GM12874 (cell line): ENCODE results near the gene EYS.

Source experiments
- TF ChIP-seq, protein P1 (sequence below): IDR thresholded peaks from 2 replicates; pipeline ENCODE4 v1.5.1; 2011; ENCODE audit warnings: low read depth, mild to moderate bottlenecking, control low read depth, low read length, moderate library complexity; ENCODE audit not compliant: insufficient read depth

The EYS gene

DNA sequence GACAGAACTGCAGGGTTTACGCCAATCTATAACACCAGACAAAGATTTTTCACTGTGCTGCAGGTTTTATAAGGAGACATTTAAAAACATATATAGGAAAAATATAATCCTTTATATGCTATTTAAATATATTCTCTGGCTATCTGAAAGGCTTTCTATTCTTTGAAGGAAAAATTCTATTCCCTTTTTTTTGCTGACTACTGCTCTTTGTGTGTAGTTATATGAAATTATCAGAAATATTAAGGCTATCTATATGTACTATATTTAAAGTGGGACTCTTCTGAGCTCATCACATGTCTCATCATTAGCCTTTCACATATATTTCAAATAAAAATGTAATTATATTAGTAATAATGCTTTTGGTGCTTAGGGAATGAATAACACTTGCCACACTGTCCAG lies 930.7 kb downstream of the EYS start:
- TF ChIP-seq, protein P1, sequence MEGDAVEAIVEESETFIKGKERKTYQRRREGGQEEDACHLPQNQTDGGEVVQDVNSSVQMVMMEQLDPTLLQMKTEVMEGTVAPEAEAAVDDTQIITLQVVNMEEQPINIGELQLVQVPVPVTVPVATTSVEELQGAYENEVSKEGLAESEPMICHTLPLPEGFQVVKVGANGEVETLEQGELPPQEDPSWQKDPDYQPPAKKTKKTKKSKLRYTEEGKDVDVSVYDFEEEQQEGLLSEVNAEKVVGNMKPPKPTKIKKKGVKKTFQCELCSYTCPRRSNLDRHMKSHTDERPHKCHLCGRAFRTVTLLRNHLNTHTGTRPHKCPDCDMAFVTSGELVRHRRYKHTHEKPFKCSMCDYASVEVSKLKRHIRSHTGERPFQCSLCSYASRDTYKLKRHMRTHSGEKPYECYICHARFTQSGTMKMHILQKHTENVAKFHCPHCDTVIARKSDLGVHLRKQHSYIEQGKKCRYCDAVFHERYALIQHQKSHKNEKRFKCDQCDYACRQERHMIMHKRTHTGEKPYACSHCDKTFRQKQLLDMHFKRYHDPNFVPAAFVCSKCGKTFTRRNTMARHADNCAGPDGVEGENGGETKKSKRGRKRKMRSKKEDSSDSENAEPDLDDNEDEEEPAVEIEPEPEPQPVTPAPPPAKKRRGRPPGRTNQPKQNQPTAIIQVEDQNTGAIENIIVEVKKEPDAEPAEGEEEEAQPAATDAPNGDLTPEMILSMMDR = no peak

DNA sequence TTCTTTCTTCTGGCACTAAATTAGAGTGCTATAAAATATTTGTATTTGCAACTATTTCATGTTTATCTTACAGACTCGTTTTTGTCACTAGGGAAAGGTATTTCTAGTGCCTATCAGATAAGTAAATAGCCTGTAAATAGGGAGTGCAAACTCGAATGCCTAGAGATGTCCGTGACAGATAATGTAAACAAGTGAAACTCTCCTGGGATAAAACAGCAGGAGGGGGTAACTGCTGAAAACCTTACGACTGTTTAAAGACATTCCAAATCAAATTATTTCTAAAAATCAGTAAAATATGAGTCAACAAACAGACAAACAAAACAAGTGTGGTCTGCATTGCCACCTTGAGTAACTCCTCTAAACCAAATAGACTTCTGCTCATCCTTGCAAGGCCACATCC lies 932.1 kb downstream of the EYS start:
- TF ChIP-seq, protein P1 = no peak

DNA sequence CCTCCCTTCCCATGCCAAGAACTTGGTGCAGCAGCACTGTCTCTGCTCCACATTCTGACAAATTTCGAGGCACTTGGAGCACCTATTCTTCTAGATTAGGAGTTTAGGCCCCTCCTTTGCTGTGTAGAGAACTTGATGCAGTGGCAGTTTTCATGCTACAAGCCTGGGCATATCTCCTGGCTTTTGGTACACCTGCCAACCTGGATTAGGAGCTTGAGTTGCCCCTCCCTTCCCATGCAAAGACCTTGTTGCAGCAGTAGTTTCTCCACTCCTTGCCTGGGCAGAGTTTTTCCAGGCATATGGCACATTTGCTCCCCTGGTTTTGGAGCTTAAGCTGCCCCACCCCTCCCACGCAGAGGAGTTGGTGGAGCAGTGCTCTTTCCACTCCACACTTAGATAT lies 956.1 kb downstream of the EYS start:
- TF ChIP-seq, protein P1 = no peak

DNA sequence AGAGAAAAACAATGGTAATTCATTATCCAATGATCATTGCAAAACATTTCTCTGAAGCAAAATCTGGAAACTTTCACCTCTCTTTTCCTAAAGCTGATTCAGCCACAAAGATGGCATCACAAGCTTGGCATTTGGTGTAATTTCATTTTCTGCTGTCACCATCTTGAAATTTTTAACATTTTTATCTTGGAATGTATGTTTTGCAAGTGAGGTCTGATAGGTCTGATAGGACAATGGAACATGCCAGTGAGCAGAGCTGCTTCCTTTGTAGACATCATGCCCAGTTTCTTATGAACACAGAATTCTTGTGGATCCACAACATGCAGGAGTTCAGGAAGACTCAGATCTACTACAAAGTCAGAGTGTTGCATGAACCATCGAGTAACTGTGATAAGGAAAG lies 969.6 kb downstream of the EYS start:
- TF ChIP-seq, protein P1 = no peak

DNA sequence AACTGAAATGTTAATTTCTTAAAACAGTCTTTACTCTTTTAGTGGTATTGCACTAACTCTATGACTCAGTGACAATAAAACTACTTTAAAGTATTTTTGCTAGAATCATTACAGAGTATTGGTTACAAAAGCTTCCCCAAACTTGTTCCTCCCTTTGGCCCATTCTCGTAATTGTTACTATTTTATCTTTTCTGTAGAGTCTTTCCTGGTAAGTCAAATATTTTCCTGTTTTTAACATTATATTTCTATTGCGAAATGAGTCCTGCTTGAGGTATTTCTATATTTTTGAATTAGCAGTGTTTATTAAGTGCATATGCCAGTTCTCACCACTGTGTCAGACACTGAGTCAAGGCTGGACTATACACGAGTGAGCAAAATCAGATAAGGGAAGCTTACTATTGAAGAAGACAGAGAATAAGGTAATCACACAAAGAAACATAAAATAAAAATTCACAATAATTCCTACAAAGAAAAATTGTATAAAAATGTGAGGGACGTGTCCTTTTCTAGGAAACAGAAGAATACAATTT lies 970.5 kb downstream of the EYS start:
- TF ChIP-seq, protein P1 = no peak

DNA sequence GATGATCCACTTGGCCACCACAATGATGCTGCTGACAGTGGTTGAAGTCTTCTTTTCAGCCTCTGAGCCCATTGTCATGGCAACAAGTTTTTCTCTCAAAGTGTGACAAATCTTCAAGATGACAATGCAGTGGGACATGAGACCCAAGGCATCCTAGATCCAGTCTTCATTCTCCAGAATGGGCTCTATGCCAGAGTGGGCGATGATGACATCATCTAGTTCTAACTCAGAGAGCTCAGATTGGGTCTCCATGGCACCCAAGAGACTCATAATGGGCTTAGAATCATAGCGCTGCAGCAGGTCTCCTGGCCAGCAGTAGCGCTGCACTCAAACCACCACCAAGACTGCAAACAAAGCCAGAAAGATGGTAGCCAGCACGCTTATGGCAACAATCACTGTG lies 973.6 kb downstream of the EYS start:
- TF ChIP-seq, protein P1 = no peak

DNA sequence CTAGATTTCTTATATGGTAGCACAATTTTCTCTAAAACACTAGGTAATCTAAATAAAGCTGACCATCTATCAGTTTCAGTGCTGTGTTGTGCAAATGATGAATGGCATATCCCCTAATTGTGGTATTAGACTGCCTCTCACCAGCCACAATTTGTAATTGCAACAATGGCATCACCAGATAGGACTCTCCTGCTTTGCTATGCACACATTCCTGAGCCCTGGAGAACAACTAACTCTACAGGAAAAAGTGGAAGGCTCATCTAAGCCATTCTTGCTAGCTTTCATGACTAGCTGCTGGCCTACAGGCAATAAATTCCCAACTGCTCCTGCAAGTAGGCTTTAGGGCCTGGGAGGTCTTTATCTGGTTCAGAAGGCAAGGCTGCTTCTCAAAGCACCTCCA lies 974.1 kb downstream of the EYS start:
- TF ChIP-seq, protein P1 = no peak
